ENCODE results near the gene TGFBR3. TPM values are rescaled to one million over a fixed set of nuclear protein-coding genes. Genes with fewer than 3 reads are reported as not detected.

The TGFBR3 gene
- total RNA-seq, 2 donors from 2014 or later = 8.1 to 9.7 TPM

DNA sequence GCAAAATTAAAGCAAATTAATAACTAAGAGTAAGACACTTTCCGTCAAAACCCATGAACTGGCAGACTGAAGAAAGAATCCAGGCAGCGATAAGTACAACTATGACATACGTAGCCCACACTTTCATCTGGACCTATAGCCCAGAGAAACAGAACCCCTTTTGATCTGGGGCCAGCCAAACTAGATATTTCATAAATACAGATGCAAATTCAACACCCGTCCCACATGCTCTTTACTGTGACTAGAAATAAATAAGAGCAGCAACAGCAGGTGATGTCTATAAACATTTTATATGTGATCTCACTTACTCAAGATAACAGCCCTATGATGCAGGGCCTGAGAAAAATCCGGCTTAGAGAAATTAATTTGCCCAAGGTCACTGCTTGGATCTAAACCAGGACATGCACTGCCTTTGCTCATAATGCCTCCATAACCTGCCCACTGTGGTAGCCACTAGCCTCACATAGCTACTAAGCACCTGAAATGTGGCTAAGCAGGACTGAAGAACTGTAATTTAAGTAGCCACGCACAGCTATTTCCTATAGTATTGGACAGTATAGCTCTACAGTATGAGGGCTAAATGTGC, 130.2 kb downstream of the TGFBR3 start:
- H3K4me1 Mint-ChIP-seq (ENCODE audit: low read depth) = peaks cover 55% of the 10 kb centered on the region
- H3K36me3 Mint-ChIP-seq (ENCODE audit: insufficient read depth in 2 of 2) = peaks cover 0 to 1% of the 10 kb centered on the region in 2 donors
- ATAC-seq (replicated peaks in 1 of 2) = no peak
- no peak overlapping the region for H3K27ac Mint-ChIP-seq
- no peak for DNase-seq
- H3K4me3 Mint-ChIP-seq = no peak overlapping the region
- no peaks in the 10 kb centered on the region for H3K9me3 Mint-ChIP-seq
- no peaks in the 10 kb centered on the region for H3K27me3 Mint-ChIP-seq (ENCODE audit: low read depth)

- DNase-seq (no peak), ATAC-seq (replicated peaks in 1 of 2) (no peak)
- Mint-ChIP-seq H3K36me3 (ENCODE audit: insufficient read depth in 2 of 2) (peaks cover 1 to 2% of the 10 kb centered on the region in 2 donors), H3K4me3 (peak overlapping the region; percentile 57 to 85), H3K9me3 (no peaks in the 10 kb centered on the region), H3K4me1 (ENCODE audit: low read depth) (peaks cover 56% of the 10 kb centered on the region), H3K27ac (peak overlapping the region; percentile 84), H3K27me3 (ENCODE audit: low read depth) (no peaks in the 10 kb centered on the region)
These were observed 131.0 kb downstream of the TGFBR3 start for GRCh38 chr1:91754816-91755580.

DNA sequence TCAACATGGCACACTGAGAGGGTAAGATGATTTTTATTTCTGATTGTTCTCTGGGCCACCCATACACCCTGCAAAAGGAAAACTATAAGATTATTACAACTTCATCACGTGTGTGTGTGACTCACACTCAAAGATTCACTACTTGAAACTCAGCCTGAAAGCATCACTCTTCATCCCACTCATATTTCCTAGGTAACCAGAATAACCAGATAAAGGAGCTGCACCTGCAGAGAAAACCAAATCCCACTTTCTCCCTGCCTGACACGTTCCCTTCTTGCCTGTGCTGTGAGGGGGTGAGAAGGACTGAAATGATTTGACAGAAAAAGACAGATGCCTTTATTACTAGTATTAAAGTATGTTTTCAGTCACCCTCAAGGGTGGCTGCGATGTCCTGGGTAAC, 131.6 kb downstream of the TGFBR3 start:
- DNase-seq (peak; percentile 57 to 69), ATAC-seq (replicated peaks in 1 of 2) (peak; percentile 81 to 86)
- Mint-ChIP-seq H3K27ac (peak overlapping the region; percentile 84), H3K36me3 (ENCODE audit: insufficient read depth in 2 of 2) (peaks cover 1 to 2% of the 10 kb centered on the region in 2 donors), H3K4me3 (peak overlapping the region; percentile 57 to 85), H3K9me3 (no peaks in the 10 kb centered on the region), H3K27me3 (ENCODE audit: low read depth) (no peaks in the 10 kb centered on the region), H3K4me1 (ENCODE audit: low read depth) (peaks cover 62% of the 10 kb centered on the region)

DNA sequence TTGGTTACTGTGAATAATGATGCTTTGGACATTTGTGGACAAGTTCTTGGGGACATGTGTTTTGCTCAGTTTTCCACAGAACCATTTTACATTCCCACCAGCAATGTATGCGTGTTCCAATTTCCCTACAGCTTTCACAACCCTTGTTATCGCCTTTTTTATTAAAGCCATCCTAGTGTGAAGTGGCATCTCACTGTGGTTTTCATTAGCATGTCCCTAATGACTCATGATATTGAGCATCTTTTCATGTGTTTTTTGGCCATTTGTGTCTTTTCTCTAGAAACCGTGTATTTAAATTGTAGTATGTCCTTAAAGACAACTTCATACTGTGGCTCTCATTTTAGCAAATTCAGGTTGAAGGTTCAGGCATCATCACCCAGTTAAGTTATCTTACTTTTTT, 132.1 kb downstream of the TGFBR3 start:
- Mint-ChIP-seq H3K27ac (peak overlapping the region; percentile 84), H3K4me1 (ENCODE audit: low read depth) (peaks cover 67% of the 10 kb centered on the region), H3K27me3 (ENCODE audit: low read depth) (no peaks in the 10 kb centered on the region), H3K36me3 (ENCODE audit: insufficient read depth in 2 of 2) (peaks cover 1 to 2% of the 10 kb centered on the region in 2 donors), H3K4me3 (peak overlapping the region; percentile 57 to 85), H3K9me3 (no peaks in the 10 kb centered on the region)
- no peak for DNase-seq
- peak in 1 of 2 donors; percentile 0 for ATAC-seq (replicated peaks in 1 of 2)

- peaks cover 0 to 2% of the 10 kb centered on the region in 2 donors for H3K9me3 Mint-ChIP-seq
- H3K27me3 Mint-ChIP-seq (ENCODE audit: low read depth) = no peaks in the 10 kb centered on the region
- peak overlapping the region; percentile 90 for H3K27ac Mint-ChIP-seq
- peaks cover 73% of the 10 kb centered on the region for H3K4me1 Mint-ChIP-seq (ENCODE audit: low read depth)
- peak overlapping the region; percentile 44 to 87 for H3K4me3 Mint-ChIP-seq
- peak; percentile 27 to 40 for DNase-seq
- peaks cover 2 to 6% of the 10 kb centered on the region in 2 donors for H3K36me3 Mint-ChIP-seq (ENCODE audit: insufficient read depth in 2 of 2)
- ATAC-seq (replicated peaks in 1 of 2) = peak; percentile 63 to 67
These were observed 133.6 kb downstream of the TGFBR3 start for GRCh38 chr1:91752324-91752723.

DNA sequence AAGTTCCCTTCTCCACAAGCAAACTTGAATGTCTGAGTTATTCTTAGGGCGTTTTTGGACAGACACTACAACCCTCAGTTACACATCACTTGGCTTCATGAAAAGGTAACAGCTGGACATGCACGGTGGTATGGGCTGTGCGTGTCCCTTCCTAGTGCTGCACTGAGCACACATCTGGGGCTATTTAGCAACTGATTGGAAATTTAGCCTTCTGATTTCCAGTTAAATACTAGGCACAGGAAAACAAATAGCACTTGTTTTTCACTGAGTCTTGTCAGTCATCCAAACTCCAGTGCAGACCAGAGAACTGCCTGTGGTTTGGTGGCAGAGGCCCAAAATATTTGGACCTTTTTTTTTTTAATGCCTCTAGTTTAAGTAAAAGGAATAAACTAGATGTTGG, 134.7 kb downstream of the TGFBR3 start:
- peaks cover 5 to 16% of the 10 kb centered on the region in 2 donors for H3K36me3 Mint-ChIP-seq (ENCODE audit: insufficient read depth in 2 of 2)
- peaks cover 0 to 9% of the 10 kb centered on the region in 2 donors for H3K9me3 Mint-ChIP-seq
- no peak for DNase-seq
- no peak for ATAC-seq (replicated peaks in 1 of 2)
- H3K27me3 Mint-ChIP-seq (ENCODE audit: low read depth) = no peaks in the 10 kb centered on the region
- peaks cover 72% of the 10 kb centered on the region for H3K4me1 Mint-ChIP-seq (ENCODE audit: low read depth)
- no peak overlapping the region for H3K4me3 Mint-ChIP-seq
- H3K27ac Mint-ChIP-seq = no peak overlapping the region

DNA sequence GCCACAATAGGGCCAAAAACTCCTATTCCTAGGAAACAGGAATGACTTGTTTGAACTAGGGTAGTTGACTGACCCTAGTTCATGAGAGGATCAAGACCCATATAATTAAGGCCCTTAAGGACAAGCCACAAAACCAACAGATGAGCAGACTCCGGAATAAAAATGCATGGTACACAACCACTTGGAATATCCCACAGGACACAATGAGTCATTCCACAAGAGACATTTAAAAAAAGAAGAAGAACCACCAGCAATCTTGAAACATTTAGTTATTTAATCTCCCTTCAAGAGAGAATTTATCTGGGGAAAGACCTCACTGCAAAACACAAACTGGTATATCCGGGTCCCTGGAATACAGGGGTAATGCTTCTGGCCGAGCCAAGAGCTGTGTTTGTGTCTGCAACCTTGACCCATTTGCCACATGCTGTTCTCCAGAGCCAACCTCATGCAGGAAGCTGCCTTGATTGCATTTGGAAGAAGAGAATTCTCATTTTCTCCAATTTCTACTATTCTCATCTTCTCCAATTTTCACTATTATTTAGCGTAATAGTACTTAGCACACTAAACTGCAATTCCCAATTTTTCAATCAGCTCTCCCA, 135.5 kb downstream of the TGFBR3 start:
- Mint-ChIP-seq H3K4me1 (ENCODE audit: low read depth) (peaks cover 72% of the 10 kb centered on the region), H3K27me3 (ENCODE audit: low read depth) (no peaks in the 10 kb centered on the region), H3K9me3 (peaks cover 0 to 9% of the 10 kb centered on the region in 2 donors), H3K27ac (peak overlapping the region; percentile 39), H3K4me3 (no peak overlapping the region), H3K36me3 (ENCODE audit: insufficient read depth in 2 of 2) (peaks cover 8 to 23% of the 10 kb centered on the region in 2 donors)
- ATAC-seq (replicated peaks in 1 of 2) (no peak), DNase-seq (no peak)

GRCh38 chr1:91749788-91750231, 136.1 kb downstream of the TGFBR3 start:
- Mint-ChIP-seq H3K27me3 (ENCODE audit: low read depth) (no peaks in the 10 kb centered on the region), H3K27ac (no peak overlapping the region), H3K9me3 (peaks cover 0 to 10% of the 10 kb centered on the region in 2 donors), H3K4me3 (no peak overlapping the region), H3K4me1 (ENCODE audit: low read depth) (peaks cover 68% of the 10 kb centered on the region), H3K36me3 (ENCODE audit: insufficient read depth in 2 of 2) (peaks cover 8 to 24% of the 10 kb centered on the region in 2 donors)
- DNase-seq = no peak
- no peak for ATAC-seq (replicated peaks in 1 of 2)

- Mint-ChIP-seq H3K9me3 (peaks cover 0 to 10% of the 10 kb centered on the region in 2 donors), H3K4me1 (ENCODE audit: low read depth) (peaks cover 46% of the 10 kb centered on the region), H3K27ac (no peak overlapping the region), H3K4me3 (no peak overlapping the region), H3K27me3 (ENCODE audit: low read depth) (no peaks in the 10 kb centered on the region), H3K36me3 (ENCODE audit: insufficient read depth in 2 of 2) (peaks cover 8 to 24% of the 10 kb centered on the region in 2 donors)
- DNase-seq (no peak), ATAC-seq (replicated peaks in 1 of 2) (no peak)
These were observed 138.3 kb downstream of the TGFBR3 start for GRCh38 chr1:91747666-91748065.

DNA sequence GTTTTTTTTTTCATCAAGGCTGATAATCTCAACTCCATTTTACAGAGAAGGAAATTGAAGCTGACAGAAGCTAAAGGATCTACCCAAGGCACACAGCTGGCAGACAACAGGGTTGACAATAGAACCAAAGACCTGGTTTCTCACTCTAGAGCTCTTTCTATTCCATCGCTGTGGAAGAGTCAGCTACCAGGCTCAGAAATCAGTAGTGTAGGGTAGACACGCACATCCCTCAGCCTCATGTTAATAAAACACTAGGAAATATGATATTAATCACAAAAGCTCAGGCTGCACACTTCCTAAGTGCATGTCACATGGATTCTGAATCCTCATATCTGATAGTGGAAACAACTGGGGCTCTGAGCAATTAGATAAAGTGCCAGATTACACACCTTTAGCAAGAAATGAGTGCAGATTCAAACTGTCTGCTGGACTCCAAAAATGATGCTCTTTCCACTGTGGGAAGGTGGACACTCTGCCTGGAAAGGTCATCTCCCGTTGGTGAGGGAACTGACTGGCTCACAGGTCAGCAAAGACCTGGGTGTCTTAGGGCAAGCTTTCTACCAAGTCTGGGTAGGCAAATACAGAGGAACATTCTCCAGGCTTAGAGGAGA, 139.1 kb downstream of the TGFBR3 start:
- no peak overlapping the region for H3K27ac Mint-ChIP-seq
- H3K27me3 Mint-ChIP-seq (ENCODE audit: low read depth) = no peaks in the 10 kb centered on the region
- ATAC-seq (replicated peaks in 1 of 2) (no peak), DNase-seq (no peak)
- peaks cover 8 to 24% of the 10 kb centered on the region in 2 donors for H3K36me3 Mint-ChIP-seq (ENCODE audit: insufficient read depth in 2 of 2)
- H3K4me3 Mint-ChIP-seq = no peak overlapping the region
- H3K4me1 Mint-ChIP-seq (ENCODE audit: low read depth) = peaks cover 38% of the 10 kb centered on the region
- H3K9me3 Mint-ChIP-seq = peaks cover 0 to 13% of the 10 kb centered on the region in 2 donors

- H3K27ac Mint-ChIP-seq = no peak overlapping the region
- no peak overlapping the region for H3K4me3 Mint-ChIP-seq
- ATAC-seq (replicated peaks in 1 of 2) = no peak
- H3K4me1 Mint-ChIP-seq (ENCODE audit: low read depth) = peaks cover 31% of the 10 kb centered on the region
- peaks cover 8 to 24% of the 10 kb centered on the region in 2 donors for H3K36me3 Mint-ChIP-seq (ENCODE audit: insufficient read depth in 2 of 2)
- peaks cover 0 to 13% of the 10 kb centered on the region in 2 donors for H3K9me3 Mint-ChIP-seq
- H3K27me3 Mint-ChIP-seq (ENCODE audit: low read depth) = no peaks in the 10 kb centered on the region
- DNase-seq = no peak
These were observed 140.1 kb downstream of the TGFBR3 start for GRCh38 chr1:91745640-91746373.

- H3K4me3 Mint-ChIP-seq = no peak overlapping the region
- H3K9me3 Mint-ChIP-seq = peaks cover 0 to 13% of the 10 kb centered on the region in 2 donors
- DNase-seq = no peak
- no peak overlapping the region for H3K27ac Mint-ChIP-seq
- no peak for ATAC-seq (replicated peaks in 1 of 2)
- H3K36me3 Mint-ChIP-seq (ENCODE audit: insufficient read depth in 2 of 2) = peaks cover 7 to 24% of the 10 kb centered on the region in 2 donors
- peaks cover 24% of the 10 kb centered on the region for H3K4me1 Mint-ChIP-seq (ENCODE audit: low read depth)
- H3K27me3 Mint-ChIP-seq (ENCODE audit: low read depth) = no peaks in the 10 kb centered on the region
These were observed 140.9 kb downstream of the TGFBR3 start for GRCh38 chr1:91744953-91745639.
